Brain microvascular endothelial cell (primary cell): Measurements from ENCODE around the gene PHACTR1.

Experiments
- DNase-seq: peaks from one replicate; pipeline ENCODE4 v3.0.0-alpha.2; 2020
- H3K27ac ChIP-seq: fragments of 250-450 bp; sonication (Bioruptor Pico); 2 replicates; pipeline ENCODE4 v1.5.1; 2020; ENCODE audit warnings: mild to moderate bottlenecking, moderate library complexity
- H3K27me3 ChIP-seq: fragments of 250-450 bp; sonication (Bioruptor Pico); replicated peaks from 2 replicates; pipeline ENCODE4 v1.5.1; 2020; ENCODE audit warnings: mild to moderate bottlenecking
- H3K36me3 ChIP-seq: fragments of 250-450 bp; sonication (Bioruptor Pico); replicated peaks from 2 replicates; pipeline ENCODE4 v1.5.1; 2020; ENCODE audit warnings: mild to moderate bottlenecking
- H3K4me3 ChIP-seq: 2 replicates; pipeline ENCODE4 v1.5.1; 2011; ENCODE audit warnings: low read depth, mild to moderate bottlenecking, control low read depth, low read length, moderate library complexity
- in situ Hi-C: cut with HindIII; loops from 2 replicates; pipeline ENCODE4 v1.10.0; 2017; ENCODE audit warnings: low sequenced_read_pairs, low pct_ligation_motif_present
- TF ChIP-seq, protein P1 (sequence below): IDR thresholded peaks from 2 replicates; pipeline ENCODE4 v1.5.1; 2011; ENCODE audit warnings: low read depth, mild to moderate bottlenecking, moderate library complexity, low read length, control low read depth, inconsistent platforms; ENCODE audit errors: missing control alignments

Gene PHACTR1

DNA sequence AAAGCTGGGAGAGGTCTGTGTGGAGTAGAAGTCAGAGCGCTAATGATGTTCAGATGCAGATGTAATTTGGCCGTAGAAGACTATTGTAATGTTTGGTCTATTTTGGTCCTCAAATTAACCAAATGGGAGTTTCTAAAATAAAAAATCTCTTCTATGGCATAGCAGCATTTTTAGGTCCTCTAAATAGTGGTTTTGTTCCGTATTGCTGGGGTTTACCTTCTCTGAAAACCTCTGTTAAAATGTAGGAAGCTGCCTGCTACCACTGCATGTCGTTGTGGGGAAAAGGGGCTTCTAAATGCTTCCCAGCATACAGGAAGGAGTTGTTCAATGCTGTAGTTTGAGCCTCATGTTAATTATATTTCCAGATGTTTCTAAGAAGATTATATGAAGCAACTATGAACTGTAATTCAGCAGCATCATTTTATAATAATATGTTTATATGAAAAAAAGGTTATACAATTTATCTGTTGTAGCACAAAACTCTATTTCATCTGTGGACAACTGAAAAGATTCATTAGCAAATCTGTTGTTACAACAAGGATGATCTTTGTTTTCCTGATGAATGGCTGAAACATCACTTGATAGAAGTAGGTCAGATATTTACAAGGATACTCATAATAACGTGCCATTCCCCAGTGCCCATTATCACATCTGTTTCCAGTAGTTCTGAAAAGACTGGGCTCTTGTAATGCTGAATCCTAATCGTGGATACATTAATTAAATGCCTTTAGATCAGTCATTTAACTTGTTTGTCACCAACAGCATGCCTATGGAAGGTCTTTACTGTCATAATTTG, 355.2 kb downstream of the PHACTR1 start:
- Histone ChIP-seq H3K27ac (no peak overlapping the region), H3K36me3 (no peaks in the 10 kb centered on the region), H3K27me3 (no peaks in the 10 kb centered on the region), H3K4me3 (no peak overlapping the region)
- DNase-seq, result no peak
- TF ChIP-seq, protein P1, sequence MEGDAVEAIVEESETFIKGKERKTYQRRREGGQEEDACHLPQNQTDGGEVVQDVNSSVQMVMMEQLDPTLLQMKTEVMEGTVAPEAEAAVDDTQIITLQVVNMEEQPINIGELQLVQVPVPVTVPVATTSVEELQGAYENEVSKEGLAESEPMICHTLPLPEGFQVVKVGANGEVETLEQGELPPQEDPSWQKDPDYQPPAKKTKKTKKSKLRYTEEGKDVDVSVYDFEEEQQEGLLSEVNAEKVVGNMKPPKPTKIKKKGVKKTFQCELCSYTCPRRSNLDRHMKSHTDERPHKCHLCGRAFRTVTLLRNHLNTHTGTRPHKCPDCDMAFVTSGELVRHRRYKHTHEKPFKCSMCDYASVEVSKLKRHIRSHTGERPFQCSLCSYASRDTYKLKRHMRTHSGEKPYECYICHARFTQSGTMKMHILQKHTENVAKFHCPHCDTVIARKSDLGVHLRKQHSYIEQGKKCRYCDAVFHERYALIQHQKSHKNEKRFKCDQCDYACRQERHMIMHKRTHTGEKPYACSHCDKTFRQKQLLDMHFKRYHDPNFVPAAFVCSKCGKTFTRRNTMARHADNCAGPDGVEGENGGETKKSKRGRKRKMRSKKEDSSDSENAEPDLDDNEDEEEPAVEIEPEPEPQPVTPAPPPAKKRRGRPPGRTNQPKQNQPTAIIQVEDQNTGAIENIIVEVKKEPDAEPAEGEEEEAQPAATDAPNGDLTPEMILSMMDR, result no peak
- in situ Hi-C loops, result no loop called here

DNA sequence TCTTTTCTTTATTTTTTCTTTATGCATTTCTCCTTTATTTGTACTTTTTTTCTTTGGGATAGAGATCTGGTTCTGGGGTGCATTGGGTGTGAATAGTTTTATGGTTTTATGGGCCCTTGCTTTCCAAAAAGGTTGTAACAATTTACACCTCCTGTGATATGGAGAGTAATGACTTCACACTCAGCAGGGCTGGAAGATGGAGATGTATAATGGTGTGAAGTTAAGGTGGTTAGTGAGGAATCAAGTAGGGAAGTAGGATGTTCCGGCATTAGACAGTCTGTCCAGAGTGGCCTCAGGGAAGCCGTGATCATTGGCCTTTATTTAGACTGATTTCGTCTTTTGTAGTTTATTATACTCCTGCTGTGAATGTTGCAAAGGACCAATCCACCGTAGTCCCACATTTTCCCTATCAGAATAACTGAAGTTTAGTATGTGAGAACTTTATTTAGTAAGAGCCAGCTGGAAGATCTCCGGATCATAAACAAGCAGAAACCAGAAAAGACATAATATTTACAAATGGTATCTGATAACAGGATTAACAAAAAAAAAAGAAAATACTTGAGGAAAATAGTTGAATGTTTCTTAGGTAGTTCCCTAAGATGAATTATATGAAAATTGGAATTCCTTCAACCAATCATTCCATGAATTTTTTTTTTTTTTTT, 356.2 kb downstream of the PHACTR1 start:
- Histone ChIP-seq H3K27me3 (no peaks in the 10 kb centered on the region), H3K36me3 (no peaks in the 10 kb centered on the region), H3K4me3 (no peak overlapping the region), H3K27ac (no peak overlapping the region)
- DNase-seq, result no peak
- TF ChIP-seq, protein P1, result no peak
- in situ Hi-C loops, result no loop called here

DNA sequence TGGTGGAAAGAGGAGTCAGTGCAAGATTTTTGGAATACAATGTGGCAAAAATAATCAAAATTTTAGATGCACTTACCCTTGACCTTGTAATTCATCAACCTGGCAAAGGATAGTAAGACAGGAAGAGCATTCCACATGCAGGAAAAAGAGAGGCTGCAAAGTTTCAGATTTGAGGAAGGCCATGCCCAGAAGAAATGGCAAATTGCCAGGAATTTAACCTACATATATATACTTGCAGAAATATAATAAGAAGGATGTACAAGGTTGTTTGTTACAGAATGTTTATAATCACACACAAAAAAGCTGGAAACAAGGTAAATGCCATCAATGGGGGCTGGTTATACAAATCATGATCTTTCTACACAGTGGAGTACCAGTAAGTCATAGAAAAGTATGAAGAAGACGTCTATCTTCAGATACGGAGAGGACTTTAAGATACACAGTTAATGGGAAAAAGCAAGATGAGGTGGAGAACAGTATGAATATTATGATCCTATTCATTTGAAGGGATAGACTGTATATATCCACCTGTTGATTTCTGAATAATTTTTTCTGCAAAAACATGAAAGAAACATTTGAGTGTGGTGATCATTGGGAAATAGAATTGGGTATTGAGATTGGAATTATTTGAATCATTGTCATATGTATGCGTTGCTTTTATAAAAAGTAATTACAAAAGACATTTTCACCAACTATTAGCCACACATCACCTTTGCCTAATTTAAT, 358.0 kb downstream of the PHACTR1 start:
- Histone ChIP-seq H3K4me3 (no peak overlapping the region), H3K36me3 (no peaks in the 10 kb centered on the region), H3K27ac (no peak overlapping the region), H3K27me3 (no peaks in the 10 kb centered on the region)
- in situ Hi-C loops, result no loop called here
- TF ChIP-seq, protein P1, result no peak
- no peak for DNase-seq

DNA sequence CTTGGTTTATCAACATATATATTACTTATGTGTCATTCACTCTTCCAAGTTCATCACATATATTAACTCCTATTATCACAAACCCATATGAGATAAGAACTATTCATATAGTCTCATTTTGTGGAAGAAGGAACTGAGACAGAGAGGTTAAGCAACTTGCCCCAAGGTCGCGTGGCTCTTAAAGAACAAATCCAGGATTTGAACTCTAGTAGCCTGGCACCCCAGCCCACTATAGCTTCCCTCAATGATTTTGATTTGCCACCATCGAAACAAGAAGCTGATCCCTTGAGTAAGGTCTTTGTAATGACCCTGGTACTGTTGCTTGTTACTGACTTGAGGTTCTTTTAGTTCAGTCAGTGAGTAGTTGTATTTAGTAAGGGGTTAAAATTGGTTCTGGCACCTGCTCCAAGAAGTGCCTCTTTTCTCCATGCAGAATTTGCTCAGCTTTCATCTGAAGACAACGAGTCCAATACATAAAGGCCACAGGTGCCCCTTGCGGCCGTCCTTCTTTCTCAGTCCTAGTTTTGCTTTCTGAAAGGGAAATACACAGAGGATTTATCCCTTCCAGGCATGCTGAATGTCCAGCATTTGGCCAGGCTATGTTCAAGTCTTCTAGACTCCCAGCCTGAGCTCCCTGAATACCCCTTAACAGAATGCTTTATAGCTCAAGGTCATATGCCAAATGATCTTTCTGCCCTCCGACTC, 358.7 kb downstream of the PHACTR1 start:
- H3K36me3 ChIP-seq, result no peaks in the 10 kb centered on the region
- TF ChIP-seq, protein P1, result no peak
- H3K27ac ChIP-seq, result no peak overlapping the region
- no peaks in the 10 kb centered on the region for H3K27me3 ChIP-seq
- in situ Hi-C loops, result no loop called here
- no peak overlapping the region for H3K4me3 ChIP-seq
- no peak for DNase-seq

DNA sequence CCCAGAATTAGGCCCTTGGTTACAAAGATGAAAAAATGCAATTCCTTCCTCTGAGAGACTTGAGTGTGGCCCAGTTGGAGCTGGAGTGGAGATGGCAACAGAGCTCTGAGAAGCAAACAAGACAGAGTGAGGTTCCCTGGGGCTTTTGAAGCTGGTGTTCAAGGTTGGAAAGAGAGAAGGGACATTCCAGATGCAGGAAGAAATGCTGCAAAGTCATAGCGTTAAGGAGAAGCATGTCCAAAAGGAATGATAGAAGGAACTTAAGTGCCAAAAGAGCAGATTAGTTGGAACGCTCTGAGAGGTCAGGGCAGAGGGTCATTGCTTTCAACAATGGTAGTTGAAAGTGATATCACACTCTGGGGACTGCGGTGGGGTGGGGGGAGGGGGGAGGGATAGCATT, 360.0 kb downstream of the PHACTR1 start:
- DNase-seq, result no peak
- Histone ChIP-seq H3K36me3 (no peaks in the 10 kb centered on the region), H3K4me3 (no peak overlapping the region), H3K27me3 (no peaks in the 10 kb centered on the region), H3K27ac (no peak overlapping the region)
- in situ Hi-C loops, result no loop called here
- TF ChIP-seq, protein P1, result no peak
